DOHH2 (cell line): ENCODE measurements around the gene NOB1.

Experiments used
- H3F3A ChIP-seq: fragments of 200-600 bp; sonication (generic), shearing (Covaris generic); 2 replicates; pipeline ENCODE4 v1.6.0; 2016; ENCODE audit warnings: antibody characterized with exemption, mild to moderate bottlenecking; ENCODE audit not compliant: control insufficient read depth, insufficient read depth
- H3K27ac ChIP-seq: fragments of 200-600 bp; sonication (generic); 2 replicates; pipeline ENCODE4 v1.5.1; 2014; ENCODE audit warnings: low read depth, mild to moderate bottlenecking, low read length, moderate library complexity
- H3K27me3 ChIP-seq: fragments of 200-600 bp; sonication (generic); 2 replicates; pipeline ENCODE4 v1.6.1; 2014; ENCODE audit warnings: mild to moderate bottlenecking, low read length, mixed read lengths; ENCODE audit not compliant: control insufficient read depth
- H3K36me3 ChIP-seq: fragments of 200-600 bp; sonication (generic); 2 replicates; pipeline ENCODE4 v1.6.1; 2014; ENCODE audit warnings: mild to moderate bottlenecking, low read length, moderate library complexity, mixed read lengths; ENCODE audit not compliant: control insufficient read depth
- H3K4me1 ChIP-seq: fragments of 200-600 bp; sonication (generic); 2 replicates; pipeline ENCODE4 v1.6.1; 2014; ENCODE audit warnings: mild to moderate bottlenecking, low read length, mixed read lengths; ENCODE audit not compliant: control insufficient read depth
- H3K4me2 ChIP-seq: fragments of 200-600 bp; sonication (generic); 2 replicates; pipeline ENCODE4 v1.6.0; 2014; ENCODE audit warnings: mild to moderate bottlenecking, low read length, moderate library complexity
- H3K4me3 ChIP-seq: fragments of 200-600 bp; sonication (generic); 2 replicates; pipeline ENCODE4 v1.5.1; 2014; ENCODE audit warnings: mild to moderate bottlenecking, low read length, mixed read lengths
- H3K79me2 ChIP-seq: fragments of 200-600 bp; sonication (generic); 2 replicates; pipeline ENCODE4 v1.6.1; 2014; ENCODE audit warnings: mild to moderate bottlenecking, low read length, mixed read lengths; ENCODE audit not compliant: control insufficient read depth
- H3K9me2 ChIP-seq: fragments of 200-600 bp; sonication (generic); replicated peaks from 2 replicates; pipeline ENCODE4 v1.6.1; 2014; ENCODE audit warnings: mild to moderate bottlenecking, low read length, mixed read lengths; ENCODE audit not compliant: control insufficient read depth
- H3K9me3 ChIP-seq: fragments of 200-600 bp; sonication (generic); 2 replicates; pipeline ENCODE4 v1.6.1; 2014; ENCODE audit warnings: antibody characterized with exemption, low read length, mixed read lengths; ENCODE audit not compliant: control insufficient read depth, insufficient read depth
- H4K20me1 ChIP-seq: fragments of 200-600 bp; sonication (generic); 2 replicates; pipeline ENCODE4 v1.6.0; 2014; ENCODE audit warnings: low read depth, mild to moderate bottlenecking, antibody characterized with exemption, low read length, moderate library complexity; ENCODE audit not compliant: control insufficient read depth, insufficient read depth
- CTCF ChIP-seq: fragments of 200-600 bp; sonication (generic); IDR thresholded peaks from one replicate; pipeline ENCODE4 v1.5.1; 2014; ENCODE audit warnings: antibody characterized with exemption, mild to moderate bottlenecking, low read depth, low read length; ENCODE audit not compliant: poor library complexity, severe bottlenecking
- EZH2phosphoT487 ChIP-seq: fragments of 200-600 bp; sonication (generic); IDR thresholded peaks from 2 replicates; pipeline ENCODE4 v1.6.1; 2017; ENCODE audit warnings: borderline replicate concordance, mild to moderate bottlenecking, antibody characterized with exemption, low read length, moderate library complexity, mixed read lengths

NOB1 gene

GRCh38 chr16:69744363-69745231 is 10.1 kb downstream of the NOB1 start:
- Histone ChIP-seq H3K9me3 (no peaks in the 10 kb centered on the region), H3K36me3 (peaks cover 92% of the 10 kb centered on the region), H3K9me2 (no peaks in the 10 kb centered on the region), H3K27me3 (no peaks in the 10 kb centered on the region), H3K4me2 (no peak overlapping the region), H3K27ac (no peak overlapping the region), H3K4me3 (no peak overlapping the region), H3K4me1 (no peaks in the 10 kb centered on the region), H4K20me1 (no peaks in the 10 kb centered on the region), H3K79me2 (peaks cover 22% of the 10 kb centered on the region), H3F3A (no peaks in the 10 kb centered on the region)
- no peak for TF ChIP-seq EZH2phosphoT487
- TF ChIP-seq CTCF: no peak

- peaks cover 11% of the 10 kb centered on the region; the same call in 1 of the 2 replicates for H3K79me2 ChIP-seq
- H3K4me2 ChIP-seq: no peak overlapping the region
- no peak overlapping the region for H3K27ac ChIP-seq
- no peak overlapping the region for H3K4me3 ChIP-seq
- no peaks in the 10 kb centered on the region for H3K9me2 ChIP-seq
- no peaks in the 10 kb centered on the region for H4K20me1 ChIP-seq
- no peaks in the 10 kb centered on the region for H3K9me3 ChIP-seq
- no peaks in the 10 kb centered on the region for H3K27me3 ChIP-seq
- TF ChIP-seq EZH2phosphoT487 (no peak), CTCF (no peak)
- no peaks in the 10 kb centered on the region for H3F3A ChIP-seq
- H3K4me1 ChIP-seq: no peaks in the 10 kb centered on the region
- peaks cover 72% of the 10 kb centered on the region for H3K36me3 ChIP-seq
Measured at GRCh38 chr16:69741951-69742904, 12.5 kb downstream of the NOB1 start.

- TF ChIP-seq CTCF (no peak), EZH2phosphoT487 (no peak)
- H3K4me3 ChIP-seq: no peak overlapping the region
- H3F3A ChIP-seq: no peaks in the 10 kb centered on the region
- H3K9me3 ChIP-seq: no peaks in the 10 kb centered on the region
- no peaks in the 10 kb centered on the region for H3K27me3 ChIP-seq
- H3K27ac ChIP-seq: no peak overlapping the region
- H3K4me2 ChIP-seq: no peak overlapping the region
- no peaks in the 10 kb centered on the region for H3K9me2 ChIP-seq
- H3K36me3 ChIP-seq: peaks cover 67% of the 10 kb centered on the region
- H3K79me2 ChIP-seq: peaks cover 11% of the 10 kb centered on the region; the same call in 1 of the 2 replicates
- H4K20me1 ChIP-seq: no peaks in the 10 kb centered on the region
- H3K4me1 ChIP-seq: no peaks in the 10 kb centered on the region
Measured at GRCh38 chr16:69741519-69741918, 13.2 kb downstream of the NOB1 start.
